Ascending aorta (tissue), 2 donors: ENCODE results near the gene CNTN1. TPM values are rescaled to one million over a fixed set of nuclear protein-coding genes. Genes with fewer than 3 reads are reported as not detected.

Experiments
- DNase-seq, 2 donors: peaks; one replicate each; pipeline ENCODE4 v3.0.0-alpha.2; 2019; ENCODE audit warnings: low spot score in 2 of 2
- H3K27ac ChIP-seq, 2 donors: fragments of 200-600 bp; sonication (generic); one replicate each; pipeline ENCODE4 v1.5.1; 2016 to 2017; ENCODE audit warnings: mild to moderate bottlenecking in 1 of 2
- H3K27me3 ChIP-seq: fragments of 200-600 bp; sonication (generic); one replicate; pipeline ENCODE4 v1.5.1; 2017
- H3K36me3 ChIP-seq, 2 donors: fragments of 200-600 bp; sonication (generic); one replicate each; pipeline ENCODE4 v1.5.1; 2016
- H3K4me1 ChIP-seq, 2 donors: fragments of 200-600 bp; sonication (generic); one replicate each; pipeline ENCODE4 v1.5.1; 2016 to 2017; ENCODE audit warnings: mild to moderate bottlenecking in 1 of 2
- H3K4me3 ChIP-seq, 2 donors: fragments of 200-600 bp; sonication (generic); one replicate each; pipeline ENCODE4 v1.5.1; 2016 to 2017; ENCODE audit warnings: mild to moderate bottlenecking in 1 of 2
- H3K9me3 ChIP-seq, 2 donors: fragments of 200-600 bp; sonication (generic); one replicate each; pipeline ENCODE4 v1.5.1; 2016
- intact Hi-C: fragments of 100-400 bp; cut with DNase I; formaldehyde crosslinking; loops from one replicate; pipeline ENCODE4 v1.15.1; 2023
- total RNA-seq: library from RNA; depleted of rRNA; stranded (reverse); fragments of >200 nt; gene quantifications from one replicate; pipeline ENCODE4 v1.1.0, GENCODE V29; 2016
- TF ChIP-seq, protein P1 (sequence below), 3 experiments: fragments of 200-600 bp in 2 of 3; fragments of 450-650 bp in 1 of 3; sonication (generic) in 2 of 3; IDR thresholded peaks; one replicate each; pipeline ENCODE4 v1.5.1; 2016 to 2019; ENCODE audit warnings: antibody characterized with exemption in 3 of 3, mild to moderate bottlenecking in 1 of 3, moderate library complexity in 1 of 3

The CNTN1 gene
- total RNA-seq, 1 donor from 2014 or later: 0.75 TPM

DNA sequence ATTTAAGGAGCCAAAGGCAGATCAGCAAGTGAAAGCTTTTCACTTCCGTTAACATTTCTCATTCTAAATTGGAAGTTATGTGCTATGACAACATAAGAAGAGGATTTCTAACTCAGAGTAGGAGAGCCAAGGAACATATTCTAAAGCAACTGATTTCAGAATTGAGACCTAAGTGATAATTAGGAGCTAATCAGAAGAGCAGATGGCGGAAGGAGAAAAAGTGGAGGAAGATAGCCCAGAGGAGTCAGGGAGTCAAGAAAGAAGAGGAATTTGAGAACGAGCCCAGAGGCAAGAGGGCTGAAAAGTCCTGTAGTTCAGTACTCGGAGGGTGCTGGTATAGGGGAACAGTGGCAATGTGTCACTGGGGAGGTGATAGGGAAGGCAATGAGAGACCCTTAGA lies 162.4 kb downstream of the CNTN1 start:
- H3K4me3 ChIP-seq: no peak overlapping the region
- H3K27ac ChIP-seq: no peak overlapping the region
- TF ChIP-seq, protein P1, sequence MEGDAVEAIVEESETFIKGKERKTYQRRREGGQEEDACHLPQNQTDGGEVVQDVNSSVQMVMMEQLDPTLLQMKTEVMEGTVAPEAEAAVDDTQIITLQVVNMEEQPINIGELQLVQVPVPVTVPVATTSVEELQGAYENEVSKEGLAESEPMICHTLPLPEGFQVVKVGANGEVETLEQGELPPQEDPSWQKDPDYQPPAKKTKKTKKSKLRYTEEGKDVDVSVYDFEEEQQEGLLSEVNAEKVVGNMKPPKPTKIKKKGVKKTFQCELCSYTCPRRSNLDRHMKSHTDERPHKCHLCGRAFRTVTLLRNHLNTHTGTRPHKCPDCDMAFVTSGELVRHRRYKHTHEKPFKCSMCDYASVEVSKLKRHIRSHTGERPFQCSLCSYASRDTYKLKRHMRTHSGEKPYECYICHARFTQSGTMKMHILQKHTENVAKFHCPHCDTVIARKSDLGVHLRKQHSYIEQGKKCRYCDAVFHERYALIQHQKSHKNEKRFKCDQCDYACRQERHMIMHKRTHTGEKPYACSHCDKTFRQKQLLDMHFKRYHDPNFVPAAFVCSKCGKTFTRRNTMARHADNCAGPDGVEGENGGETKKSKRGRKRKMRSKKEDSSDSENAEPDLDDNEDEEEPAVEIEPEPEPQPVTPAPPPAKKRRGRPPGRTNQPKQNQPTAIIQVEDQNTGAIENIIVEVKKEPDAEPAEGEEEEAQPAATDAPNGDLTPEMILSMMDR (IDR thresholded peaks at IDR 0.05): no peak
- H3K4me1 ChIP-seq: no peaks in the 10 kb centered on the region
- intact Hi-C loops: no loop called here
- H3K9me3 ChIP-seq: no peaks in the 10 kb centered on the region
- no peak for DNase-seq
- H3K27me3 ChIP-seq: no peaks in the 10 kb centered on the region
- no peaks in the 10 kb centered on the region for H3K36me3 ChIP-seq

DNA sequence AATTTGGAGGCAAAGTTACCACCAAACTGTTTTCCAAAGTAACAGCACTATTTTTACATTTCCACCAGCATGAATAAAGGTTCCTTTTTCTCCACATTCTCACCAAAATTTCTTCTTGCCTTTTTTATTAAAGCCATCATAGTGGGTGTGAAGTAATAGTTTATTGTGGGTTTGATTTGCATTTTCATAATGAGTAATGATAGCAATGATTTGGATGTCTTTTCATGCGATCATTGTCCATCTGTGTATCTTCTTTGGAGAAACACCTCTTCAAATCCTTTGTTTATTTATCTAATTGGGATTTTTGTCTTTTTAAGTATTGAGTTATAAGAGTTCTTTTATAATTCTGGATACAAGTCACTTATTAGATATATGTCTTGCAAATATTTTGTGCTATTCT lies 172.7 kb downstream of the CNTN1 start:
- no peaks in the 10 kb centered on the region for H3K27me3 ChIP-seq
- no peaks in the 10 kb centered on the region for H3K36me3 ChIP-seq
- H3K4me1 ChIP-seq: no peaks in the 10 kb centered on the region
- DNase-seq: no peak
- TF ChIP-seq, protein P1 (IDR thresholded peaks at IDR 0.05): no peak
- no peak overlapping the region for H3K4me3 ChIP-seq
- intact Hi-C loops: no loop called here
- H3K27ac ChIP-seq: no peak overlapping the region
- no peaks in the 10 kb centered on the region for H3K9me3 ChIP-seq

DNA sequence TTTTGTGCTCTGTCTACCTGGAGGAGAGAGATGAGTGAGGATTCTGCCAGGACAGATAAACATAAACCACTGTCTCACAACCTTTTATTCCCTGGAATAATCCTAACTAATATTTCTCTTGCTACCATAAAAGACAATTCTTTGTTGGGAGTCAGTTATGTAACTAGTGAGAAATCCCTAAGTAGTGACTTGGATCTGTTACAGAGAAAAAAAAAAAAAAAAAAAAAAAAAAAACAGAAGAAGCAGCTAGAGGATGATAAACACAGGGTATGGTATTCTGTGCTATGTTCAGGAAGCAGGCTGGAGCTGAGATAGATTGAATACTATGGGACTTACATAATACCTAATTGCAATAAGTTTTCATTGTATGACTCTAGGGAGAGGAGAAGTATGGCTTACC lies 178.7 kb downstream of the CNTN1 start:
- no peaks in the 10 kb centered on the region for H3K36me3 ChIP-seq
- no peak overlapping the region for H3K27ac ChIP-seq
- intact Hi-C loops: no loop called here
- H3K4me3 ChIP-seq: no peak overlapping the region
- no peaks in the 10 kb centered on the region for H3K27me3 ChIP-seq
- H3K4me1 ChIP-seq: no peaks in the 10 kb centered on the region
- DNase-seq: no peak
- no peaks in the 10 kb centered on the region for H3K9me3 ChIP-seq
- TF ChIP-seq, protein P1 (IDR thresholded peaks at IDR 0.05): no peak

DNA sequence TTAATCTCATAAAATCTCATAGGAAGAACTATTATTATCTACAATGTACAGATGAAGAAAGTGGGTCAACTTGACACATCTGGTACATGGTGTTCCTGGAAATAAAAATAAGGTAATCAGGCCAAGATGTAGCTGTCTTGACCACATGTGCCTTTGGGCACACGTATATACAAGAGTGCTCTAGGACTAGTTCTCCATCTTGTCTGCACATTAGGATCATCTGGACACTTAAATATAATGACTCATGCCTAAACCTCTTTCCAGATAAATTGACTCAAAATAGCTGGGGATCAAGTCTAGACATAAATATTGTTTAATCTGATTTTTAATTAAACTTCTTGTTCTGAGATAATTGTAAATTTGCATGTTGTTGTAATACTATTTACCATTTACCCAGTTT lies 182.6 kb downstream of the CNTN1 start:
- Histone ChIP-seq H3K36me3 (no peaks in the 10 kb centered on the region), H3K9me3 (no peaks in the 10 kb centered on the region), H3K4me3 (no peak overlapping the region), H3K4me1 (no peaks in the 10 kb centered on the region), H3K27ac (no peak overlapping the region), H3K27me3 (no peaks in the 10 kb centered on the region)
- DNase-seq: no peak
- TF ChIP-seq, protein P1 (IDR thresholded peaks at IDR 0.05): no peak
- intact Hi-C loops: no loop called here

DNA sequence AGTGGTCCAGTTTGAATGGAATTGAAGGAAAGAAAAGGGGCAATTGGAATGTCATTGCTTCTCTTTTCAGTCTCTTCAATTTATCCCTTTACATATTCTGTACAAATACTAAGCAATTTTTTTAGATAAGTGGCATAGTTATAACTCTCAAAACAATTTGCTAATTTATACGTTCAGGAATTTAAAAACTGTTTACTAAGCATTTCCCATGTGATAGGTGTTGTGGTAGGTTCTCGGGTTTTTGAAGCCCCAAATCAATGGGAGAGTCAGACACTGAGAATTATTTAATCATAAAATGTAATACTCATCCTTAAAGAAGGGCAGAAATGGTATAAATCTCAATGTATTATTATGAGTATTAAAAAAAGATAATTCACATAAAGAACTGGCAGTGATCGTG lies 197.1 kb downstream of the CNTN1 start:
- TF ChIP-seq, protein P1 (IDR thresholded peaks at IDR 0.05): no peak
- Histone ChIP-seq H3K27ac (no peak overlapping the region), H3K9me3 (no peaks in the 10 kb centered on the region), H3K4me1 (no peaks in the 10 kb centered on the region), H3K4me3 (no peak overlapping the region), H3K36me3 (no peaks in the 10 kb centered on the region), H3K27me3 (no peaks in the 10 kb centered on the region)
- no peak for DNase-seq
- intact Hi-C loops: no loop called here

DNA sequence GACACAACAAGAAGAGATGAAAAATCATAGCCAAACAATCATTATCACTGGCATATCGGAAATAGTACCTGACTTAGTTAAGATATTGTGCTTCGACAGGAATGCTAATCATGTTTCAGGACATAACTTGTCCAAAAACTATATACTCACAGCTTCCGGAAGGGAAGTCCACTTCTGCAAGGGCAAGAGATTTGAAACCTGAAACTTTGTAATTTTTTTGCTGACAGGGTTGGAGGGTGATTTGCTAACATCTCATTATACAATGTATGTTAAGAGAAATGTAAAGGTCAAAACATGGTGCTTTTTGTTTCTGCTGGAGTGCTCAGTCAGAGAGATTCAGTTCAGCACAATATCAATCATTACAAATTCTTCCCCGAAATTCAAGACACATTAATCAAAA lies 200.3 kb downstream of the CNTN1 start:
- Histone ChIP-seq H3K27ac (no peak overlapping the region), H3K4me1 (no peaks in the 10 kb centered on the region), H3K9me3 (no peaks in the 10 kb centered on the region), H3K27me3 (no peaks in the 10 kb centered on the region), H3K36me3 (no peaks in the 10 kb centered on the region), H3K4me3 (no peak overlapping the region)
- no peak for DNase-seq
- TF ChIP-seq, protein P1 (IDR thresholded peaks at IDR 0.05): no peak
- intact Hi-C loops: no loop called here
